H1 (cell line): ENCODE measurements around the gene SLC25A12. TPM values are rescaled to one million over a fixed set of nuclear protein-coding genes. Genes with fewer than 3 reads are reported as not detected.

Experiments used
- BRCA1 ChIP-seq: IDR thresholded peaks from 2 replicates; pipeline ENCODE4 v1.6.1; 2012; ENCODE audit warnings: low read depth, low read length, improper control_type of control experiment
- CBX8 ChIP-seq: fragments of 300-800, 300-1000 bp; sonication (generic); IDR thresholded peaks from 2 replicates; pipeline ENCODE4 v1.7.1; 2016; ENCODE audit warnings: low read depth, low read length, borderline replicate concordance
- CHD2 ChIP-seq: IDR thresholded peaks from 2 replicates; pipeline ENCODE4 v1.6.1; 2012; ENCODE audit warnings: low read length, improper control_type of control experiment
- CTBP2 ChIP-seq: IDR thresholded peaks from 2 replicates; pipeline ENCODE4 v1.7.0; 2011; ENCODE audit warnings: borderline replicate concordance, mild to moderate bottlenecking, moderate library complexity, mixed read lengths, low read length; ENCODE audit not compliant: insufficient read depth, insufficient read length
- EGR1 ChIP-seq: IDR thresholded peaks from 2 replicates; pipeline ENCODE4 v1.6.1; 2011; ENCODE audit warnings: low read depth, low read length, borderline replicate concordance
- KDM5A ChIP-seq: fragments of 200-600 bp; IDR thresholded peaks from 2 replicates; pipeline ENCODE4 v1.7.1; 2012; ENCODE audit warnings: mild to moderate bottlenecking, low read length, inconsistent platforms, mixed read lengths
- POLR2AphosphoS5 ChIP-seq: IDR thresholded peaks from 2 replicates; pipeline ENCODE4 v1.6.1; 2011; ENCODE audit warnings: low read depth, low read length
- RBBP5 ChIP-seq: IDR thresholded peaks from 2 replicates; pipeline ENCODE4 v1.7.1; 2012; ENCODE audit warnings: low read depth, mild to moderate bottlenecking, inconsistent platforms, low read length, moderate library complexity, borderline replicate concordance
- RNF2 ChIP-seq: fragments of 200-900, 300-1000 bp; sonication (generic); IDR thresholded peaks from 2 replicates; pipeline ENCODE4 v1.7.1; 2016; ENCODE audit warnings: borderline replicate concordance, low read depth, mild to moderate bottlenecking, antibody characterized with exemption, low read length; ENCODE audit not compliant: poor library complexity, severe bottlenecking; ENCODE audit errors: missing control alignments
- SIX5 ChIP-seq: IDR thresholded peaks from 2 replicates; pipeline ENCODE4 v1.6.1; 2011; ENCODE audit warnings: mild to moderate bottlenecking, low read depth, low read length
- TCF12 ChIP-seq: IDR thresholded peaks from 2 replicates; pipeline ENCODE4 v1.6.1; 2011; ENCODE audit warnings: low read depth, mild to moderate bottlenecking, low read length
- polyA plus RNA-seq, 7 experiments: library from polyadenylated mRNA; depleted of rRNA in 3 of 7; stranded (reverse) in 5 of 7; unstranded in 2 of 7; fragments of >200 nt in 5 of 7; fragments of 200-250 nt in 2 of 7; gene quantifications; 1 replicate in 5 of 7; 2 replicates in 1 of 7; 4 replicates in 1 of 7; pipeline versions ENCODE4 v1.2.1 to v1.2.3, GENCODE V29; 2011 to 2013; ENCODE audit warnings: missing spikeins in 2 of 7, mixed read lengths in 2 of 7
- total RNA-seq: library from RNA; stranded (reverse); fragmentation: NEBNext Ultra II Directional; extraction: Animal tissue kit (Norgen Biotek cat#: 25700); gene quantifications from 2 replicates; pipeline ENCODE4 v1.2.1, GENCODE V29; 2021
- TF ChIP-seq, protein P1 (sequence below): fragments of 300-600 bp; sonication (generic); IDR thresholded peaks from 2 replicates; pipeline ENCODE4 v1.7.1; 2012; ENCODE audit warnings: low read length, moderate library complexity, mild to moderate bottlenecking, inconsistent platforms; ENCODE audit not compliant: insufficient replicate concordance

Gene SLC25A12
- total and polyA plus RNA-seq, 2 of the 8 experiments (the other 6 are each of a cell fraction or from before 2014, with no cell fraction given) = 7.7 to 10.2 TPM

DNA sequence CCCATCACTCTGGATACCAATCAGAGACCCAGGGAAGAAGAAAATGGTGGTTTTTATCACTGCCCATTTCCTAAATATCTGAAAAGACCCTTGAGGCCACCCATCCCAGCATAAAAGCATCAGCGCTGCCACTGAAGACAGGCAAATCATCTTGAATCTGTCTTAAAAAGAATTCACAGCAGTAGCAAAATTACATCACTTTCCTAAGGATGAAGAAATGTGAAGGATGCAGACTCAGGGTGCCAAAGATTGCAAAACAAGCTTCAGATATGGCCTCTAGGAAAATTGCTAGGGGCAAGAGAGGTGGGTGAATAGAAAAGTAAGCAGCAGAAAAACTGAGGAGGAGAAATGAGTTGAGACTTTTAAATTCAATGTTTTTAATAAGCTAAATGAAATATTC, 70.0 kb downstream of the SLC25A12 start (continued):
- TF ChIP-seq, protein P1, sequence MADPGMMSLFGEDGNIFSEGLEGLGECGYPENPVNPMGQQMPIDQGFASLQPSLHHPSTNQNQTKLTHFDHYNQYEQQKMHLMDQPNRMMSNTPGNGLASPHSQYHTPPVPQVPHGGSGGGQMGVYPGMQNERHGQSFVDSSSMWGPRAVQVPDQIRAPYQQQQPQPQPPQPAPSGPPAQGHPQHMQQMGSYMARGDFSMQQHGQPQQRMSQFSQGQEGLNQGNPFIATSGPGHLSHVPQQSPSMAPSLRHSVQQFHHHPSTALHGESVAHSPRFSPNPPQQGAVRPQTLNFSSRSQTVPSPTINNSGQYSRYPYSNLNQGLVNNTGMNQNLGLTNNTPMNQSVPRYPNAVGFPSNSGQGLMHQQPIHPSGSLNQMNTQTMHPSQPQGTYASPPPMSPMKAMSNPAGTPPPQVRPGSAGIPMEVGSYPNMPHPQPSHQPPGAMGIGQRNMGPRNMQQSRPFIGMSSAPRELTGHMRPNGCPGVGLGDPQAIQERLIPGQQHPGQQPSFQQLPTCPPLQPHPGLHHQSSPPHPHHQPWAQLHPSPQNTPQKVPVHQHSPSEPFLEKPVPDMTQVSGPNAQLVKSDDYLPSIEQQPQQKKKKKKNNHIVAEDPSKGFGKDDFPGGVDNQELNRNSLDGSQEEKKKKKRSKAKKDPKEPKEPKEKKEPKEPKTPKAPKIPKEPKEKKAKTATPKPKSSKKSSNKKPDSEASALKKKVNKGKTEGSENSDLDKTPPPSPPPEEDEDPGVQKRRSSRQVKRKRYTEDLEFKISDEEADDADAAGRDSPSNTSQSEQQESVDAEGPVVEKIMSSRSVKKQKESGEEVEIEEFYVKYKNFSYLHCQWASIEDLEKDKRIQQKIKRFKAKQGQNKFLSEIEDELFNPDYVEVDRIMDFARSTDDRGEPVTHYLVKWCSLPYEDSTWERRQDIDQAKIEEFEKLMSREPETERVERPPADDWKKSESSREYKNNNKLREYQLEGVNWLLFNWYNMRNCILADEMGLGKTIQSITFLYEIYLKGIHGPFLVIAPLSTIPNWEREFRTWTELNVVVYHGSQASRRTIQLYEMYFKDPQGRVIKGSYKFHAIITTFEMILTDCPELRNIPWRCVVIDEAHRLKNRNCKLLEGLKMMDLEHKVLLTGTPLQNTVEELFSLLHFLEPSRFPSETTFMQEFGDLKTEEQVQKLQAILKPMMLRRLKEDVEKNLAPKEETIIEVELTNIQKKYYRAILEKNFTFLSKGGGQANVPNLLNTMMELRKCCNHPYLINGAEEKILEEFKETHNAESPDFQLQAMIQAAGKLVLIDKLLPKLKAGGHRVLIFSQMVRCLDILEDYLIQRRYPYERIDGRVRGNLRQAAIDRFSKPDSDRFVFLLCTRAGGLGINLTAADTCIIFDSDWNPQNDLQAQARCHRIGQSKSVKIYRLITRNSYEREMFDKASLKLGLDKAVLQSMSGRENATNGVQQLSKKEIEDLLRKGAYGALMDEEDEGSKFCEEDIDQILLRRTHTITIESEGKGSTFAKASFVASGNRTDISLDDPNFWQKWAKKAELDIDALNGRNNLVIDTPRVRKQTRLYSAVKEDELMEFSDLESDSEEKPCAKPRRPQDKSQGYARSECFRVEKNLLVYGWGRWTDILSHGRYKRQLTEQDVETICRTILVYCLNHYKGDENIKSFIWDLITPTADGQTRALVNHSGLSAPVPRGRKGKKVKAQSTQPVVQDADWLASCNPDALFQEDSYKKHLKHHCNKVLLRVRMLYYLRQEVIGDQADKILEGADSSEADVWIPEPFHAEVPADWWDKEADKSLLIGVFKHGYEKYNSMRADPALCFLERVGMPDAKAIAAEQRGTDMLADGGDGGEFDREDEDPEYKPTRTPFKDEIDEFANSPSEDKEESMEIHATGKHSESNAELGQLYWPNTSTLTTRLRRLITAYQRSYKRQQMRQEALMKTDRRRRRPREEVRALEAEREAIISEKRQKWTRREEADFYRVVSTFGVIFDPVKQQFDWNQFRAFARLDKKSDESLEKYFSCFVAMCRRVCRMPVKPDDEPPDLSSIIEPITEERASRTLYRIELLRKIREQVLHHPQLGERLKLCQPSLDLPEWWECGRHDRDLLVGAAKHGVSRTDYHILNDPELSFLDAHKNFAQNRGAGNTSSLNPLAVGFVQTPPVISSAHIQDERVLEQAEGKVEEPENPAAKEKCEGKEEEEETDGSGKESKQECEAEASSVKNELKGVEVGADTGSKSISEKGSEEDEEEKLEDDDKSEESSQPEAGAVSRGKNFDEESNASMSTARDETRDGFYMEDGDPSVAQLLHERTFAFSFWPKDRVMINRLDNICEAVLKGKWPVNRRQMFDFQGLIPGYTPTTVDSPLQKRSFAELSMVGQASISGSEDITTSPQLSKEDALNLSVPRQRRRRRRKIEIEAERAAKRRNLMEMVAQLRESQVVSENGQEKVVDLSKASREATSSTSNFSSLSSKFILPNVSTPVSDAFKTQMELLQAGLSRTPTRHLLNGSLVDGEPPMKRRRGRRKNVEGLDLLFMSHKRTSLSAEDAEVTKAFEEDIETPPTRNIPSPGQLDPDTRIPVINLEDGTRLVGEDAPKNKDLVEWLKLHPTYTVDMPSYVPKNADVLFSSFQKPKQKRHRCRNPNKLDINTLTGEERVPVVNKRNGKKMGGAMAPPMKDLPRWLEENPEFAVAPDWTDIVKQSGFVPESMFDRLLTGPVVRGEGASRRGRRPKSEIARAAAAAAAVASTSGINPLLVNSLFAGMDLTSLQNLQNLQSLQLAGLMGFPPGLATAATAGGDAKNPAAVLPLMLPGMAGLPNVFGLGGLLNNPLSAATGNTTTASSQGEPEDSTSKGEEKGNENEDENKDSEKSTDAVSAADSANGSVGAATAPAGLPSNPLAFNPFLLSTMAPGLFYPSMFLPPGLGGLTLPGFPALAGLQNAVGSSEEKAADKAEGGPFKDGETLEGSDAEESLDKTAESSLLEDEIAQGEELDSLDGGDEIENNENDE = no peak
- TF ChIP-seq RBBP5 = no peak
- no peak for TF ChIP-seq POLR2AphosphoS5
- no peak for TF ChIP-seq CBX8
- TF ChIP-seq KDM5A = no peak
- TF ChIP-seq TCF12 = no peak
- TF ChIP-seq SIX5 = no peak
- TF ChIP-seq CHD2 = no peak
- no peak for TF ChIP-seq RNF2
- TF ChIP-seq BRCA1 = no peak
- TF ChIP-seq CTBP2 = no peak
- no peak for TF ChIP-seq EGR1
